ENCODE results near the gene KLHDC1. TPM values are rescaled to one million over a fixed set of nuclear protein-coding genes. Genes with fewer than 3 reads are reported as not detected.
"Not testable (repeated sequence)": the region's sequence is repeated elsewhere in the genome, so short reads cannot be mapped to it uniquely, and the experiment has no call there.

KLHDC1 gene, protein sequence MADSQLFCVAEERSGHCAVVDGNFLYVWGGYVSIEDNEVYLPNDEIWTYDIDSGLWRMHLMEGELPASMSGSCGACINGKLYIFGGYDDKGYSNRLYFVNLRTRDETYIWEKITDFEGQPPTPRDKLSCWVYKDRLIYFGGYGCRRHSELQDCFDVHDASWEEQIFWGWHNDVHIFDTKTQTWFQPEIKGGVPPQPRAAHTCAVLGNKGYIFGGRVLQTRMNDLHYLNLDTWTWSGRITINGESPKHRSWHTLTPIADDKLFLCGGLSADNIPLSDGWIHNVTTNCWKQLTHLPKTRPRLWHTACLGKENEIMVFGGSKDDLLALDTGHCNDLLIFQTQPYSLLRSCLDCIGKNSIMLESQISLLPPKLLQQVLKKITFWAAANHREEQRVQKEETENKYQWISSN
- 0.70 TPM for polyA plus RNA-seq (2013, experiment 1 of 2)
- 0.84 TPM for polyA plus RNA-seq (2013, experiment 2 of 2)

DNA sequence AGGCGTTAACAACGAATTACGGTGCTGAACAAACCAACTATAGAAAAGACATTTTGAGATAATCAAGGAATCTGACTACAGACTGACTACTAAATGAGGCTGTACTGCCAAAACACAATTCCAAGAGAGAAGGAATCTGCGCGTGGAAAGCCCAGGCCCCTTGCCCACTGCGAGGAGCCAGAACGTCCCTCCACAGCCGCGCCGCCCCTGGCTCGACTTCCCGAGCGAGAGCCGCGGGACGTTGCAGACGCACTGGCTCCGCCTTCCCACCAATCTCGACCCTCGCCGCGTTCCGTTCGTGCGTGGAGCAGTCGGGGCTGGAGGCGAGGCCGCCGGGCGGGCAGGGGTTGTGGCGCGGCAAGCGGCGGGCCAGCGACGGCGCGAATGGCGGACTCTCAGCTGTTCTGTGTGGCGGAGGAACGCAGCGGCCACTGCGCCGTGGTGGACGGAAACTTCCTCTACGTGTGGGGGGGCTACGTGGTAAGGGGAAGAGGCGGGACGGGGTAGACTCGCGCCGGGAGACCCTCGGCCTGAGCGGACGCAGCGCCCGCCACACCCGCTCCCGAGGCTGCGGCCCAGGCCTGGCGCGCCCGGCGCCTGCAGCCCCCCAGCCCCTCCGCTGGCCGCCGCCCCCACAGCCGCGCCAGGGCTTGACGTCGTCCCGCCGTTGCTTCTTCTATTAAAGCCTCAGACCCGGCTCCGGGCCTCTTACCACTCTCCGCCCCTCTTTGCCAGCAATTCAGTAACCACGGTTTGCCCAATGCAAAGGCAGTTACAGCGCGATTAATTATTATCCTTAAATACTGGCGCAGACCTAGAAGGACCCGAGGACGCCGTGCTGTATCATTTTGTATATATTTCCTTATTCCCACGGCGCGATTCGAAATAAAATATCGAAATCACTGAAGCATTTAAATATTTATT lies at the start of gene KLHDC1:
KLHDC1 (plus strand) TSS at position 310 of the 924 bp plus-strand sequence; CDS start at position 385, 75 bp downstream.
- Histone ChIP-seq H3K79me1 (replicated peaks; ENCODE audit: low read length, poor library complexity, severe bottlenecking) (peaks cover 2% of the 10 kb centered on the region), H3K4me2 (ENCODE audit: low read length, poor library complexity, severe bottlenecking) (peak within 1 kb of the TSS; percentile 72), H2AK5ac (ENCODE audit: low read length, severe bottlenecking) (no peak within 1 kb of the TSS), H2BK5ac (ENCODE audit: low read depth, low read length, poor library complexity, severe bottlenecking) (peak within 1 kb of the TSS; percentile 57), H3K36me3 (ENCODE audit: control insufficient read depth in 1 of 2, insufficient read depth in 2 of 2, low read depth in 1 of 2, low read length in 2 of 2) (peaks cover under 1 to 8% of the 10 kb centered on the region in 2 experiments), H4K8ac (ENCODE audit: low read length) (peak within 1 kb of the TSS; percentile 62), H3K27ac (ENCODE audit: low read length, poor library complexity, severe bottlenecking) (peak within 1 kb of the TSS; percentile 82), H3K4ac (ENCODE audit: low read depth in 1 of 2, low read length in 2 of 2) (peak within 1 kb of the TSS; percentile 36 to 50), H3K27me3 (ENCODE audit: control insufficient read depth in 1 of 2, insufficient read depth in 1 of 2, low read length in 2 of 2) (no peaks in the 10 kb centered on the region), H3K23ac (ENCODE audit: low read length in 2 of 2) (peak within 1 kb of the TSS in 1 of 2 experiments; percentile 81), H2BK15ac (ENCODE audit: low read depth, poor library complexity, severe bottlenecking) (peak within 1 kb of the TSS; percentile 38), H2AFZ (ENCODE audit: low read depth, low read length) (peak within 1 kb of the TSS; percentile 90), H3K4me3 (ENCODE audit: insufficient read depth in 1 of 2, low read depth in 1 of 2, low read length in 2 of 2) (peak within 1 kb of the TSS; percentile 75 to 83), H3K14ac (ENCODE audit: low read length in 2 of 2) (peak within 1 kb of the TSS in 1 of 2 experiments; percentile 86), H2BK120ac (ENCODE audit: low read depth, low read length) (peak within 1 kb of the TSS; percentile 64), H3K9ac (ENCODE audit: low read length) (peak within 1 kb of the TSS; percentile 92), H2BK12ac (ENCODE audit: low read length in 2 of 2) (peak within 1 kb of the TSS in 1 of 2 experiments; percentile 6), H3K18ac (ENCODE audit: low read depth in 1 of 2, low read length in 2 of 2) (peak within 1 kb of the TSS; percentile 82 to 93), H3K4me1 (ENCODE audit: control insufficient read depth, insufficient read depth, low read depth, low read length) (peaks cover 6% of the 10 kb centered on the region), H3K9me3 (ENCODE audit: control insufficient read depth, low read length) (no peaks in the 10 kb centered on the region), H4K91ac (ENCODE audit: low read length) (peak within 1 kb of the TSS; percentile 71)
- WGBS = 2% methylated on average over 69 of the region's 88 CpGs
- DNase-seq = peak; percentile 87

DNA sequence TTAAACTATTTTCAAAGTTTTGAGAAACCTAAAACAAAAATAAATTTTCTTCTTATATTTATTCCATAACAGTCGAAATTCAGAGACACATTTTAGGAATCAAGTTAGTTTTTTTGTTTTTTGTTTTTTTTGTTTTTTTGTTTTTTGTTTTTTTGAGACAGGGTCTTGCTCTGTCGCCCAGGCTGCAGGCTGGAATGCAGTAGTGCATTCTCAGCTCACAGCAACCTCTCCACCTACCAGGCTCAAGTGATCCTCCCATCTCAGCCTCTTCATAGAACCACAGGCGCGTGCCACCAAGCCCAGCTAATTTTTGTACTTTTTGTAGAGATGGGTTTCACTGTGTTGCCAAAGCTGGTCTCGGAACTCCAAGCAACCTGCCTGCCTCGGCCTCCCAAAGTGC lies 39.4 kb upstream of the KLHDC1 start:
- H3K4me2 ChIP-seq (ENCODE audit: low read length, poor library complexity, severe bottlenecking) = no peak overlapping the region
- no peak overlapping the region for H3K9ac ChIP-seq (ENCODE audit: low read length)
- no peak overlapping the region for H2BK15ac ChIP-seq (ENCODE audit: low read depth, poor library complexity, severe bottlenecking)
- H3K4me1 ChIP-seq (ENCODE audit: control insufficient read depth, insufficient read depth, low read depth, low read length) = peaks cover 3% of the 10 kb centered on the region
- no peak overlapping the region for H2AK5ac ChIP-seq (ENCODE audit: low read length, severe bottlenecking)
- no peak overlapping the region for H2BK12ac ChIP-seq (ENCODE audit: low read length in 2 of 2)
- no peaks in the 10 kb centered on the region for H3K27me3 ChIP-seq (ENCODE audit: control insufficient read depth in 1 of 2, insufficient read depth in 1 of 2, low read length in 2 of 2)
- no peak overlapping the region for H3K14ac ChIP-seq (ENCODE audit: low read length in 2 of 2)
- DNase-seq = no peak
- no peak overlapping the region for H4K91ac ChIP-seq (ENCODE audit: low read length)
- 100% methylated on average over 2 of the region's 6 CpGs for WGBS
- H3K4me3 ChIP-seq (ENCODE audit: insufficient read depth in 1 of 2, low read depth in 1 of 2, low read length in 2 of 2) = no peak overlapping the region
- no peak overlapping the region for H3K23ac ChIP-seq (ENCODE audit: low read length in 2 of 2)
- no peaks in the 10 kb centered on the region for H3K9me3 ChIP-seq (ENCODE audit: control insufficient read depth, low read length)
- no peak overlapping the region for H3K27ac ChIP-seq (ENCODE audit: low read length, poor library complexity, severe bottlenecking)
- H4K8ac ChIP-seq (ENCODE audit: low read length) = no peak overlapping the region
- H2BK5ac ChIP-seq (ENCODE audit: low read depth, low read length, poor library complexity, severe bottlenecking) = no peak overlapping the region
- no peak overlapping the region for H2BK120ac ChIP-seq (ENCODE audit: low read depth, low read length)
- no peak overlapping the region for H3K4ac ChIP-seq (ENCODE audit: low read depth in 1 of 2, low read length in 2 of 2)
- H2AFZ ChIP-seq (ENCODE audit: low read depth, low read length) = no peak overlapping the region
- peaks cover 7% of the 10 kb centered on the region for H3K79me1 ChIP-seq (replicated peaks; ENCODE audit: low read length, poor library complexity, severe bottlenecking)
- peaks cover 0 to 11% of the 10 kb centered on the region in 2 experiments for H3K36me3 ChIP-seq (ENCODE audit: control insufficient read depth in 1 of 2, insufficient read depth in 2 of 2, low read depth in 1 of 2, low read length in 2 of 2)
- no peak overlapping the region for H3K18ac ChIP-seq (ENCODE audit: low read depth in 1 of 2, low read length in 2 of 2)

DNA sequence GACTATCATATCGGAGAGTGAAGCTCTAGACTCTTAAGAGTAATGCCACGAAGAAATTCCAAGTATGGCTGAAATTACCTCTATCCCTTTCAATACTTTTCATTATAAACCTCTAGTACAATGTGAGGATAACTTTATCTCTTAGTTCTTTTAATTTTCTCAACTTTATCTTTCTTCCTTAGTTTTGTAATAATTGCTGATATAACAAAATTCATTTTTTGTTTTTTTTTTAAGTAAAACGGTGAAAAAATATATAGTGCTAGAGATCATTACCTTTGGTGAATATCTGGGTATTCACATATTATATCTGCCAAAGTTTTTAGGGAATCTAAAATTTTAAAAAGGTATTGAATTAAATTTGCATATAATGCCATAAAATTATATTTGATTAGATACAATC lies 38.4 kb upstream of the KLHDC1 start:
- H3K36me3 ChIP-seq (ENCODE audit: control insufficient read depth in 1 of 2, insufficient read depth in 2 of 2, low read depth in 1 of 2, low read length in 2 of 2) = peaks cover 0 to 11% of the 10 kb centered on the region in 2 experiments
- no peak overlapping the region for H2AK5ac ChIP-seq (ENCODE audit: low read length, severe bottlenecking)
- DNase-seq = no peak
- peaks cover 5% of the 10 kb centered on the region for H3K79me1 ChIP-seq (replicated peaks; ENCODE audit: low read length, poor library complexity, severe bottlenecking)
- H3K18ac ChIP-seq (ENCODE audit: low read depth in 1 of 2, low read length in 2 of 2) = no peak overlapping the region
- H2BK12ac ChIP-seq (ENCODE audit: low read length in 2 of 2) = no peak overlapping the region
- no peaks in the 10 kb centered on the region for H3K9me3 ChIP-seq (ENCODE audit: control insufficient read depth, low read length)
- H3K27me3 ChIP-seq (ENCODE audit: control insufficient read depth in 1 of 2, insufficient read depth in 1 of 2, low read length in 2 of 2) = no peaks in the 10 kb centered on the region
- no peak overlapping the region for H3K27ac ChIP-seq (ENCODE audit: low read length, poor library complexity, severe bottlenecking)
- no peak overlapping the region for H4K8ac ChIP-seq (ENCODE audit: low read length)
- no peak overlapping the region for H2BK15ac ChIP-seq (ENCODE audit: low read depth, poor library complexity, severe bottlenecking)
- H3K23ac ChIP-seq (ENCODE audit: low read length in 2 of 2) = no peak overlapping the region
- no peak overlapping the region for H3K4me2 ChIP-seq (ENCODE audit: low read length, poor library complexity, severe bottlenecking)
- WGBS = no CpG with 5 or more reads among the region's 3 CpGs
- no peak overlapping the region for H2AFZ ChIP-seq (ENCODE audit: low read depth, low read length)
- H3K4ac ChIP-seq (ENCODE audit: low read depth in 1 of 2, low read length in 2 of 2) = no peak overlapping the region
- H3K14ac ChIP-seq (ENCODE audit: low read length in 2 of 2) = no peak overlapping the region
- peaks cover 3% of the 10 kb centered on the region for H3K4me1 ChIP-seq (ENCODE audit: control insufficient read depth, insufficient read depth, low read depth, low read length)
- H2BK5ac ChIP-seq (ENCODE audit: low read depth, low read length, poor library complexity, severe bottlenecking) = no peak overlapping the region
- no peak overlapping the region for H3K4me3 ChIP-seq (ENCODE audit: insufficient read depth in 1 of 2, low read depth in 1 of 2, low read length in 2 of 2)
- H4K91ac ChIP-seq (ENCODE audit: low read length) = no peak overlapping the region
- no peak overlapping the region for H3K9ac ChIP-seq (ENCODE audit: low read length)
- no peak overlapping the region for H2BK120ac ChIP-seq (ENCODE audit: low read depth, low read length)

DNA sequence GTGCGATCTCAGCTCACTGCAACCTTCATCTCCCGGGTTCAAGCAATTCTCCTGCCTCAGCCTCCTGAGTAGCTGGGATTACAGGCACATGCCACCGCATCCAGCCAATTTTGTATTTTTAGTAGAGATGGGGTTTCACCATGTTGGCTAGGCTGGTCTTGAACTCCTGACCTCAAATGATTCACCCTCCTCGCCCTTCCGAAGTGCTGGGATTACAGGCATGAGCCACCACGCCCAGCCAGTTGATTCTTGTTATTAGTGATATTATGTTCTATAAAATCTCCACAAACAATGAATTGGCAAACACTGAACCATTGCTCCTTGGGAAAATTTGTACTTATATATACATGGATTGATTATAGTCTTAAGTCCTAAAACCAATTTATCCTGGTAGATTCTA lies 35.4 kb upstream of the KLHDC1 start:
- H2AFZ ChIP-seq (ENCODE audit: low read depth, low read length); H3K18ac ChIP-seq (ENCODE audit: low read depth in 1 of 2, low read length in 2 of 2); H3K4me1 ChIP-seq (ENCODE audit: control insufficient read depth, insufficient read depth, low read depth, low read length); DNase-seq; H2AK5ac ChIP-seq (ENCODE audit: low read length, severe bottlenecking); H3K14ac ChIP-seq (ENCODE audit: low read length in 2 of 2); H4K8ac ChIP-seq (ENCODE audit: low read length); H2BK5ac ChIP-seq (ENCODE audit: low read depth, low read length, poor library complexity, severe bottlenecking); H2BK120ac ChIP-seq (ENCODE audit: low read depth, low read length); H3K27ac ChIP-seq (ENCODE audit: low read length, poor library complexity, severe bottlenecking); H3K4ac ChIP-seq (ENCODE audit: low read depth in 1 of 2, low read length in 2 of 2); H3K36me3 ChIP-seq (ENCODE audit: control insufficient read depth in 1 of 2, insufficient read depth in 2 of 2, low read depth in 1 of 2, low read length in 2 of 2); H3K9ac ChIP-seq (ENCODE audit: low read length); H3K79me1 ChIP-seq (replicated peaks; ENCODE audit: low read length, poor library complexity, severe bottlenecking); H2BK12ac ChIP-seq (ENCODE audit: low read length in 2 of 2); H3K9me3 ChIP-seq (ENCODE audit: control insufficient read depth, low read length); H3K27me3 ChIP-seq (ENCODE audit: control insufficient read depth in 1 of 2, insufficient read depth in 1 of 2, low read length in 2 of 2); H2BK15ac ChIP-seq (ENCODE audit: low read depth, poor library complexity, severe bottlenecking); H3K4me2 ChIP-seq (ENCODE audit: low read length, poor library complexity, severe bottlenecking); H4K91ac ChIP-seq (ENCODE audit: low read length); H3K23ac ChIP-seq (ENCODE audit: low read length in 2 of 2); H3K4me3 ChIP-seq (ENCODE audit: insufficient read depth in 1 of 2, low read depth in 1 of 2, low read length in 2 of 2): not testable (repeated sequence)
- 100% methylated on average over 3 of the region's 6 CpGs for WGBS

All from mesenchymal stem cell (in vitro differentiated cells and primary cell).